ENCODE data around the gene ACP4.
A peak's percentile ranks its signal among the peaks of the same experiment; 100 is the strongest.

ACP4 gene

DNA sequence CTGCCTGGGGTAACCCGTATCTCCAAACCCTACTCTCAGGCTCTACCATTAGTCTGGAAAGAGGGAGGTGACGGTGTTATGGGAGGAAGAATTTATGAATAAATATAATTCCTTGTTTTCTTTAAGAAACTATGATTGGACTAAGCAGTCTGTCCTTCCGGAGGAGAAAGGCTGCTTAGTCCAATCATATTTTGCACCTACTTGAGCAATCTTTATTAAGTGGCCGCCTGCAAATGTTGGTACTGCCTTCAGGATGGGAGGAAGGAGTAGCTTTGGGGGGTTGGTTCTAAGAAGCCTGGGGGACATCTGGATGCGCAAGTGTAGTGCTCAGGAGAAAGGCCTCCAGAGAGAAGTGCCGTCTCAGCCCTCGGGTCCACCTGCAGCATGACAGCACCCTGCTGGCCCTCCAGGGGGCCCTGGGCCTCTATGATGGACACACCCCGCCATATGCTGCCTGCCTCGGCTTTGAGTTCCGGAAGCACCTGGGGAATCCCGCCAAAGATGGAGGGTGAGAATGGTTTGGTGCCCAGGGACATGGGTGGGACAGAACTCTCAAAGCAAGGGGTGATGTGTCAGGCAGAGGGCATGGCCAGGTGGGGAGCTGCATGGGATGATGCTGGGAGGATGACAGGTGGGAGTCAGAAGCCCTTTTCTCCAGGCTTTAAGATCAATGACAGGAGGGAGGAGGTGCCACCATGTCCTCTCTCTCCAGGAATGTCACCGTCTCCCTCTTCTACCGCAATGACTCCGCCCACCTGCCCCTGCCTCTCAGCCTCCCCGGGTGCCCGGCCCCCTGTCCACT lies 4.1 kb downstream of the ACP4 start:
- no peaks in the 10 kb centered on the region for H3K27me3 ChIP-seq (replicated peaks; ENCODE audit: insufficient read depth, low read length)
- H3K9ac ChIP-seq (ENCODE audit: low read length): no peak overlapping the region
- no peak overlapping the region for H3K4me2 ChIP-seq (ENCODE audit: low read depth, low read length)
- H3K9me2 ChIP-seq (replicated peaks; ENCODE audit: insufficient read depth, low read length): no peaks in the 10 kb centered on the region
- H3K4me3 ChIP-seq (ENCODE audit: low read length): no peak overlapping the region
- H3F3A ChIP-seq (ENCODE audit: insufficient read depth, low read length): peaks cover 32% of the 10 kb centered on the region
- TF ChIP-seq EZH2phosphoT487 (IDR thresholded peaks at IDR 0.05; ENCODE audit: low read length): no peak
- TF ChIP-seq, protein P1, sequence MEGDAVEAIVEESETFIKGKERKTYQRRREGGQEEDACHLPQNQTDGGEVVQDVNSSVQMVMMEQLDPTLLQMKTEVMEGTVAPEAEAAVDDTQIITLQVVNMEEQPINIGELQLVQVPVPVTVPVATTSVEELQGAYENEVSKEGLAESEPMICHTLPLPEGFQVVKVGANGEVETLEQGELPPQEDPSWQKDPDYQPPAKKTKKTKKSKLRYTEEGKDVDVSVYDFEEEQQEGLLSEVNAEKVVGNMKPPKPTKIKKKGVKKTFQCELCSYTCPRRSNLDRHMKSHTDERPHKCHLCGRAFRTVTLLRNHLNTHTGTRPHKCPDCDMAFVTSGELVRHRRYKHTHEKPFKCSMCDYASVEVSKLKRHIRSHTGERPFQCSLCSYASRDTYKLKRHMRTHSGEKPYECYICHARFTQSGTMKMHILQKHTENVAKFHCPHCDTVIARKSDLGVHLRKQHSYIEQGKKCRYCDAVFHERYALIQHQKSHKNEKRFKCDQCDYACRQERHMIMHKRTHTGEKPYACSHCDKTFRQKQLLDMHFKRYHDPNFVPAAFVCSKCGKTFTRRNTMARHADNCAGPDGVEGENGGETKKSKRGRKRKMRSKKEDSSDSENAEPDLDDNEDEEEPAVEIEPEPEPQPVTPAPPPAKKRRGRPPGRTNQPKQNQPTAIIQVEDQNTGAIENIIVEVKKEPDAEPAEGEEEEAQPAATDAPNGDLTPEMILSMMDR (IDR thresholded peaks at IDR 0.05; ENCODE audit: low read length): peak; percentile 24; the same call in 1 of the 2 replicates
- peaks cover 19% of the 10 kb centered on the region for H4K20me1 ChIP-seq (ENCODE audit: insufficient read depth, low read length)
- no peaks in the 10 kb centered on the region for H3K9me3 ChIP-seq (replicated peaks; ENCODE audit: insufficient read depth, low read length)
- 0 out of 2 replicates have a peak, but pooled peaks cover 2% of the 10 kb centered on the region for H3K36me3 ChIP-seq (replicated peaks; ENCODE audit: insufficient read depth, low read length)
- DNase-seq: peak; percentile 55
- no peak overlapping the region for H3K27ac ChIP-seq (ENCODE audit: low read length)
- 0 out of 2 replicates have a peak, but pooled peaks cover 4% of the 10 kb centered on the region for H3K79me2 ChIP-seq (ENCODE audit: low read length)
- peaks cover 11% of the 10 kb centered on the region; the same call in 1 of the 2 replicates for H3K4me1 ChIP-seq (ENCODE audit: low read length)
- no peak overlapping the region for H2AFZ ChIP-seq (ENCODE audit: low read length)

DNA sequence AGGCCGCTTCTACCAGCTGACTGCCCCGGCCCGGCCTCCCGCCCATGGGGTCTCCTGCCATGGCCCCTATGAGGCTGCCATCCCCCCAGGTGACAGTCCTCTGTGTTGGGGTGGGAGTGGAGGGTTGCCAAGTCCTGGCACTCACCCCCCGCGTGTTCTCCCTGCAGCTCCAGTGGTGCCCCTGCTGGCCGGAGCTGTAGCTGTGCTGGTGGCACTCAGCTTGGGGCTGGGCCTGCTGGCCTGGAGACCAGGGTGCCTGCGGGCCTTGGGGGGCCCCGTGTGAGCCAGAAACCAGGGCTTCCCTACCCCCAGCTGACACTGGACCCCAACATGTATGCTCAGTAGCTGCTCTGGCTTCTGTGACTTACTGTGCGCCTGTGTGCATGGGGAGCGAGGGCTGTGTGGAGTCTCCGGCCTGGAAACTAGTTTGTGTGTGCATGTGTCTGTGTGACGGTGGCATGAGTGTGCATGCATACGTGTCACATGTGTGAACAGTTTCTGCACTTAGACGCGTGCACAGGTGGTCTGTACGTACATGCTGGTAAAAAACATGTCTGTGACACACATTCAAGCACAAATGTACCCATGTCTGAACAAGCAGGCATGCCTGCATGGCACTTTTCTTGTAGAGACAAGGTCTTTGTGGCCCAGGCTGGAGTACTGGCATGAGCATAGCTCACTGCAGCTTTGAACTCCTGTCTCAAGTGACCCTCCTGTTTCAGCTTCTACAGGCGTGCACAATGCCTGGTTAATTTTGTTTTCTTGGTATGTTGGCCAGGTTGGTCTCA lies 4.9 kb downstream of the ACP4 start:
- H2AFZ ChIP-seq (ENCODE audit: low read length): no peak overlapping the region
- TF ChIP-seq EZH2phosphoT487 (IDR thresholded peaks at IDR 0.05; ENCODE audit: low read length): no peak
- TF ChIP-seq, protein P1 (IDR thresholded peaks at IDR 0.05; ENCODE audit: low read length): no peak
- TF ChIP-seq EZH2 (optimal IDR thresholded peaks at IDR 0.05; ENCODE audit: low read depth, low read length): no peak
- 0 out of 2 replicates have a peak, but pooled peaks cover 4% of the 10 kb centered on the region for H3K36me3 ChIP-seq (replicated peaks; ENCODE audit: insufficient read depth, low read length)
- no peaks in the 10 kb centered on the region for H3K27me3 ChIP-seq (replicated peaks; ENCODE audit: insufficient read depth, low read length)
- H3K9me3 ChIP-seq (replicated peaks; ENCODE audit: insufficient read depth, low read length): no peaks in the 10 kb centered on the region
- peaks cover 27% of the 10 kb centered on the region for H4K20me1 ChIP-seq (ENCODE audit: insufficient read depth, low read length)
- no peak overlapping the region for H3K9ac ChIP-seq (ENCODE audit: low read length)
- H3K79me2 ChIP-seq (ENCODE audit: low read length): peaks cover 11% of the 10 kb centered on the region
- H3K4me3 ChIP-seq (ENCODE audit: low read length): no peak overlapping the region
- peaks cover 11% of the 10 kb centered on the region; the same call in 1 of the 2 replicates for H3K4me1 ChIP-seq (ENCODE audit: low read length)
- no peak overlapping the region for H3K27ac ChIP-seq (ENCODE audit: low read length)
- peaks cover 32% of the 10 kb centered on the region for H3F3A ChIP-seq (ENCODE audit: insufficient read depth, low read length)
- no peaks in the 10 kb centered on the region for H3K9me2 ChIP-seq (replicated peaks; ENCODE audit: insufficient read depth, low read length)
- no peak for DNase-seq
- H3K4me2 ChIP-seq (ENCODE audit: low read depth, low read length): no peak overlapping the region

DNA sequence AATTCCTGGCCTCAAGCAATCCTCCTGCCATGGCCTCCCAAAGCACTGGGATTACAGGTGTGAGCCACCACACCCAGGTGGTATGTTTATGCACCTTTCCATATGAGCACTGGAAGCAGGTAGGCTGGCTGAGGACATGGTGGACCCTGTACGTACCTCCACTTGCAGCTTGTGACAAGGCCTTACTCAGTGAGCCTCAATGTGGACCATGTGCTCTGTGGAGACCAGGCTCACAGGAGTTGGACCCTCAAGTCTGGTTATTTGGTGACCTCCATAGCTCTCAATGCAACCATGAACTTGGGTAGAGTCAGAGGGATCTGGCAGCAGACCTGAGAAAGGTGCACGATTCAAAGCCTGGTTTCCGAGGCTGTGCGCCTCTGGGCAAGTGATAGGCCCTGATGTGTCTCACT lies 5.5 kb downstream of the ACP4 start:
- Histone ChIP-seq H3K4me1 (ENCODE audit: low read length) (peaks cover 11% of the 10 kb centered on the region; the same call in 1 of the 2 replicates), H3K27ac (ENCODE audit: low read length) (no peak overlapping the region), H3F3A (ENCODE audit: insufficient read depth, low read length) (peaks cover 32% of the 10 kb centered on the region), H3K9me2 (replicated peaks; ENCODE audit: insufficient read depth, low read length) (no peaks in the 10 kb centered on the region), H3K4me3 (ENCODE audit: low read length) (no peak overlapping the region), H4K20me1 (ENCODE audit: insufficient read depth, low read length) (peaks cover 29% of the 10 kb centered on the region), H3K79me2 (ENCODE audit: low read length) (peaks cover 13% of the 10 kb centered on the region), H3K9me3 (replicated peaks; ENCODE audit: insufficient read depth, low read length) (no peaks in the 10 kb centered on the region), H2AFZ (ENCODE audit: low read length) (no peak overlapping the region), H3K27me3 (replicated peaks; ENCODE audit: insufficient read depth, low read length) (no peaks in the 10 kb centered on the region), H3K36me3 (replicated peaks; ENCODE audit: insufficient read depth, low read length) (0 out of 2 replicates have a peak, but pooled peaks cover 5% of the 10 kb centered on the region), H3K4me2 (ENCODE audit: low read depth, low read length) (no peak overlapping the region), H3K9ac (ENCODE audit: low read length) (no peak overlapping the region)
- no peak for TF ChIP-seq EZH2 (optimal IDR thresholded peaks at IDR 0.05; ENCODE audit: low read depth, low read length)
- no peak for TF ChIP-seq EZH2phosphoT487 (IDR thresholded peaks at IDR 0.05; ENCODE audit: low read length)
- TF ChIP-seq, protein P1 (IDR thresholded peaks at IDR 0.05; ENCODE audit: low read length): no peak
- DNase-seq: no peak

All from MM.1S (cell line).